GM19468 (cell line): ENCODE results near the gene MRPS10.

Experiments
- ATAC-seq: cut with Tn5 transposase; IDR thresholded peaks from one replicate; pipeline ENCODE4 v1.9.1; 2021; ENCODE audit warnings: mild to moderate bottlenecking, moderate library complexity, moderate number of reproducible peaks; ENCODE audit not compliant: unreplicated experiment; ENCODE audit errors: extremely low read depth

MRPS10 gene

GRCh38 chr6:42217519-42218367, at the start of gene MRPS10:
Gene MRPS10 (minus strand): TSS chr6:42217861. CDS start chr6:42217849, 12 bp downstream.
- ATAC-seq: peak; percentile 80

GRCh38 chr6:42266538-42266937, 48.9 kb upstream of the MRPS10 start:
- no peak for ATAC-seq

- ATAC-seq: no peak
These were observed 47.3 kb upstream of the MRPS10 start for GRCh38 chr6:42264852-42265390.

GRCh38 chr6:42264162-42264851, 46.6 kb upstream of the MRPS10 start:
- no peak for ATAC-seq

GRCh38 chr6:42263165-42263728, 45.6 kb upstream of the MRPS10 start:
- no peak for ATAC-seq

- ATAC-seq: no peak
These were observed 43.3 kb upstream of the MRPS10 start for GRCh38 chr6:42260972-42261371.

- no peak for ATAC-seq
These were observed 42.8 kb upstream of the MRPS10 start for GRCh38 chr6:42260396-42260888.

- no peak for ATAC-seq
These were observed 42.3 kb upstream of the MRPS10 start for GRCh38 chr6:42259841-42260395.

GRCh38 chr6:42259286-42259685, 41.6 kb upstream of the MRPS10 start:
- no peak for ATAC-seq

- no peak for ATAC-seq
These were observed 40.0 kb upstream of the MRPS10 start for GRCh38 chr6:42257614-42258013.

- no peak for ATAC-seq
These were observed 39.4 kb upstream of the MRPS10 start for GRCh38 chr6:42257063-42257462.

GRCh38 chr6:42255050-42255449, 37.4 kb upstream of the MRPS10 start:
- ATAC-seq: no peak

- ATAC-seq: no peak
These were observed 36.8 kb upstream of the MRPS10 start for GRCh38 chr6:42254505-42254904.

GRCh38 chr6:42251911-42252637, 34.4 kb upstream of the MRPS10 start:
- no peak for ATAC-seq

- no peak for ATAC-seq
These were observed 33.8 kb upstream of the MRPS10 start for GRCh38 chr6:42251500-42251899.

- ATAC-seq: no peak
These were observed 32.7 kb upstream of the MRPS10 start for GRCh38 chr6:42250274-42250931.

GRCh38 chr6:42249279-42249678, 31.6 kb upstream of the MRPS10 start:
- ATAC-seq: no peak

- no peak for ATAC-seq
These were observed 25.4 kb upstream of the MRPS10 start for GRCh38 chr6:42243046-42243445.

- no peak for ATAC-seq
These were observed 24.3 kb upstream of the MRPS10 start for GRCh38 chr6:42241915-42242314.
